Adrenal gland (tissue), 12 donors: ENCODE measurements around the gene HRH2. TPM values are rescaled to one million over a fixed set of nuclear protein-coding genes. Genes with fewer than 3 reads are reported as not detected.

ENCODE experiments used
- DNase-seq, 7 donors: peaks; one replicate each; pipeline ENCODE4 v3.0.0-alpha.2; 2019 to 2020
- H3K27ac ChIP-seq, 5 donors: fragments of 200-600 bp; sonication (generic) in 4 of 5; 1 replicate in 3 of 5; 2 replicates in 2 of 5; pipeline versions ENCODE4 v1.5.1 to v1.8.0; 2016 to 2020; ENCODE audit warnings: mild to moderate bottlenecking in 1 of 5
- H3K27me3 ChIP-seq: fragments of 200-600 bp; 2 replicates; pipeline ENCODE4 v1.8.0; 2021
- H3K36me3 ChIP-seq, 2 donors: fragments of 200-600 bp; replicated peaks in 1 of 2; 1 replicate in 1 of 2; 2 replicates in 1 of 2; pipeline versions ENCODE4 v1.5.1 to v1.8.0; 2018 to 2022
- H3K4me1 ChIP-seq, 2 donors: fragments of 200-600 bp; replicated peaks in 1 of 2; 1 replicate in 1 of 2; 2 replicates in 1 of 2; pipeline versions ENCODE4 v1.5.1 to v1.8.0; 2018 to 2021
- H3K4me3 ChIP-seq, 4 donors: fragments of 200-600 bp; sonication (generic) in 3 of 4; one replicate each; pipeline ENCODE4 v1.5.1; 2016 to 2018
- H3K9me3 ChIP-seq, 3 donors: fragments of 200-600 bp; sonication (generic) in 1 of 3; replicated peaks in 1 of 3; 1 replicate in 2 of 3; 2 replicates in 1 of 3; pipeline versions ENCODE4 v1.5.1 to v1.8.0; 2016 to 2021
- POLR2A ChIP-seq, 2 donors: fragments of 450-650 bp; IDR thresholded peaks; one replicate each; pipeline ENCODE4 v1.6.1; 2017; ENCODE audit warnings: antibody characterized with exemption in 2 of 2, mild to moderate bottlenecking in 2 of 2, moderate library complexity in 1 of 2
- WGBS, 4 donors: extraction: QIAGEN DNeasy Blood & Tissue Kit in 2 of 4; methylation state at CpG; one replicate each; pipeline versions ENCODE4 v1.1.5 to v1.1.7; 2013 to 2017; 5-methylcytosine and 5-hydroxymethylcytosine counted together
- intact Hi-C, 2 donors: fragments of 100-400 bp; cut with DNase I; formaldehyde crosslinking; loops; one replicate each; pipeline versions ENCODE4 v1.14.1 to v1.15.0; 2022 to 2023
- polyA plus RNA-seq, 3 donors: library from polyadenylated mRNA; stranded (reverse); fragments of 200-250 nt in 2 of 3; fragments of 350-450 nt in 1 of 3; fragmentation: Illumina TruSeq in 1 of 3; extraction: RNeasy Lipid Tissue Mini Kit (QIAGEN cat#74804) in 1 of 3; gene quantifications; one replicate each; pipeline ENCODE4 v1.2.3, GENCODE V29; 2013 to 2014
- total RNA-seq, 9 donors: library from RNA; depleted of rRNA in 4 of 9; stranded (reverse); fragments of >200 nt in 4 of 9; fragments of 120-200 nt in 1 of 9; fragmentation: NEBNext Ultra II Directional in 1 of 9; extraction: Animal tissue kit (Norgen Biotek cat#: 25700) in 1 of 9; gene quantifications; one replicate each; pipeline versions ENCODE4 v1.1.0 to v1.2.4, GENCODE V29; 2013 to 2023
- TF ChIP-seq, protein P1 (sequence below), 6 experiments: fragments of 450-650 bp in 4 of 6; fragments of 200-600 bp in 2 of 6; sonication (generic) in 1 of 6; IDR thresholded peaks; 1 replicate in 5 of 6; 2 replicates in 1 of 6; pipeline versions ENCODE4 v1.5.1 to v1.8.0; 2016 to 2021; ENCODE audit warnings: antibody characterized with exemption in 6 of 6, mild to moderate bottlenecking in 2 of 6, moderate library complexity in 1 of 6
- donor health status: healthy with polysubstance abuse.
- donor health status: Bipolar disorder and iron deficiency.
- donor health status: DM: yes; HTN: yes; CAD: no.
- donor health status: DM: no; HTN: no; CAD: no.
- donor health status: DM: no; HTN: no; CAD: no.
- donor health status: DM: yes; HTN: yes; CAD: no.

Gene HRH2
- total and polyA plus RNA-seq, 12 donors, result 0.22 to 7.3 (median 3.1) TPM

GRCh38 chr5:175680020-175680419 is 22.1 kb downstream of the HRH2 start:
- intact Hi-C loops, result no loop called here
- H3K27me3 ChIP-seq, result no peaks in the 10 kb centered on the region
- H3K4me3 ChIP-seq, result no peak overlapping the region
- WGBS, 4 donors, result 83 to 85% (median 84%) methylated on average over 5 to 8 of the region's 8 CpGs
- H3K9me3 ChIP-seq, result no peaks in the 10 kb centered on the region
- no peak overlapping the region for H3K27ac ChIP-seq
- no peaks in the 10 kb centered on the region for H3K4me1 ChIP-seq
- DNase-seq, result no peak
- TF ChIP-seq, protein P1, sequence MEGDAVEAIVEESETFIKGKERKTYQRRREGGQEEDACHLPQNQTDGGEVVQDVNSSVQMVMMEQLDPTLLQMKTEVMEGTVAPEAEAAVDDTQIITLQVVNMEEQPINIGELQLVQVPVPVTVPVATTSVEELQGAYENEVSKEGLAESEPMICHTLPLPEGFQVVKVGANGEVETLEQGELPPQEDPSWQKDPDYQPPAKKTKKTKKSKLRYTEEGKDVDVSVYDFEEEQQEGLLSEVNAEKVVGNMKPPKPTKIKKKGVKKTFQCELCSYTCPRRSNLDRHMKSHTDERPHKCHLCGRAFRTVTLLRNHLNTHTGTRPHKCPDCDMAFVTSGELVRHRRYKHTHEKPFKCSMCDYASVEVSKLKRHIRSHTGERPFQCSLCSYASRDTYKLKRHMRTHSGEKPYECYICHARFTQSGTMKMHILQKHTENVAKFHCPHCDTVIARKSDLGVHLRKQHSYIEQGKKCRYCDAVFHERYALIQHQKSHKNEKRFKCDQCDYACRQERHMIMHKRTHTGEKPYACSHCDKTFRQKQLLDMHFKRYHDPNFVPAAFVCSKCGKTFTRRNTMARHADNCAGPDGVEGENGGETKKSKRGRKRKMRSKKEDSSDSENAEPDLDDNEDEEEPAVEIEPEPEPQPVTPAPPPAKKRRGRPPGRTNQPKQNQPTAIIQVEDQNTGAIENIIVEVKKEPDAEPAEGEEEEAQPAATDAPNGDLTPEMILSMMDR (IDR thresholded peaks at IDR 0.05), result no peak
- no peak for TF ChIP-seq POLR2A (IDR thresholded peaks at IDR 0.05)
- H3K36me3 ChIP-seq, result no peaks in the 10 kb centered on the region

- no peak for DNase-seq
- no peaks in the 10 kb centered on the region for H3K27me3 ChIP-seq
- no peaks in the 10 kb centered on the region for H3K9me3 ChIP-seq
- no peak overlapping the region for H3K4me3 ChIP-seq
- H3K27ac ChIP-seq, result no peak overlapping the region
- TF ChIP-seq POLR2A (IDR thresholded peaks at IDR 0.05), result no peak
- TF ChIP-seq, protein P1 (IDR thresholded peaks at IDR 0.05), result no peak
- intact Hi-C loops, result no loop called here
- no peaks in the 10 kb centered on the region for H3K36me3 ChIP-seq
- WGBS, 4 donors, result 63 to 76% (median 71%) methylated on average over 7 of the region's 7 CpGs
- H3K4me1 ChIP-seq, result no peaks in the 10 kb centered on the region
These were observed 22.6 kb downstream of the HRH2 start for GRCh38 chr5:175680463-175680862.

DNA sequence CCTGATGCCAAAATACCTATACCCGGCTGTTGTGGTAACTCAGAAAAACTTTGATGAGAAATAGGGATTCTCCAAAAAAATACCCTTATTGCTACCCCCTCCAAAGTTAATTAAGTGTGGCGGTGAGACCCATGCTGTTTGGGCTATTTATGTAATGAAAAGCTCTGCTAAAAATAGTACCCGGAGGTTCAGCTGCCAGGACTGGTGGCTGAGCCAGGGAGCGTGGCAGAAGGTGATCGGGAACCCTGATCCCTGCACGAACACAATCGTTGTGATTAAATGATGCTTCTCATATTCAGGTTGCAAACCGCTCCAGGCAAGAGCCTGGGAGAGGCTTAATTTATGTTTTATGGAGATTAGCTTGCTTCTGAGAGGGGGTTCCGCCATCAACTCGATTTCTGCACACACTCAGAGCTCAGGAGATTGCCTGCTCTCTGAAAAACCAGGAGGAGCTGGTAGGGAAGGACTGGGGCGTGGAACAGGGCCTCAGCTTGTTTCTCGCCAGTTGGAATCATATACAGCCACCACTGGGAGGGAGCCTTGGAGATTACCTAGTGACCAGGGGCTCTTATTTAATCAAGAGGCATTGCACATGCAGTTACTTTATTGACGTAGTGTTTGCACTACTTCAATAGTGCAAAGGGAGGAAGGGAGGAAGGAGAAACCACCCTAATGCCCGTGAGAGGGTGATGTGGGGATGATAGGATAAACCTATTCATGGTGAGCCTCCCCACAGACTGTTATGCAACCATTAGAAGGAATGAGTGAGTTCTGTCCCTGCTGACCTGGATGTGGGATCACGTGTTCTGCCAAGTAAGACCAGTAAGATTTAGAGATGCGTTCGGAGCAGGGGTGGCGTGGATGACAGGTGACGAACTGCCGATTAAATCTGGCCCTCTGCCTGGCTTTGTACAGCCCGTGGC is 23.4 kb downstream of the HRH2 start:
- Histone ChIP-seq H3K9me3 (no peaks in the 10 kb centered on the region), H3K36me3 (no peaks in the 10 kb centered on the region), H3K4me3 (no peak overlapping the region), H3K4me1 (no peaks in the 10 kb centered on the region), H3K27ac (peak overlapping the region in 1 of 5 donors; percentile 13), H3K27me3 (no peaks in the 10 kb centered on the region)
- intact Hi-C loops, result no loop called here
- TF ChIP-seq, protein P1 (IDR thresholded peaks at IDR 0.05), result no peak
- no peak for TF ChIP-seq POLR2A (IDR thresholded peaks at IDR 0.05)
- WGBS, 4 donors, result 51 to 63% (median 55%) methylated on average over 21 of the region's 21 CpGs
- DNase-seq, result peak in 1 of 7 donors; percentile 76

- H3K27ac ChIP-seq, result peak overlapping the region in 1 of 5 donors; percentile 13
- TF ChIP-seq, protein P1 (IDR thresholded peaks at IDR 0.05), result no peak
- no peak for TF ChIP-seq POLR2A (IDR thresholded peaks at IDR 0.05)
- intact Hi-C loops, result no loop called here
- H3K36me3 ChIP-seq, result no peaks in the 10 kb centered on the region
- H3K9me3 ChIP-seq, result no peaks in the 10 kb centered on the region
- 59 to 73% (median 62%) methylated on average over 12 of the region's 12 CpGs for WGBS, 4 donors
- DNase-seq, result no peak
- H3K4me1 ChIP-seq, result no peaks in the 10 kb centered on the region
- H3K4me3 ChIP-seq, result no peak overlapping the region
- H3K27me3 ChIP-seq, result no peaks in the 10 kb centered on the region
These were observed 24.1 kb downstream of the HRH2 start for GRCh38 chr5:175681968-175682340.
